GM19025 (cell line): ENCODE measurements around the gene FABP7.

Experiments used
- ATAC-seq: cut with Tn5 transposase; IDR thresholded peaks from one replicate; pipeline ENCODE4 v1.9.1; 2021; ENCODE audit warnings: mild to moderate bottlenecking, low read depth, moderate library complexity; ENCODE audit not compliant: unreplicated experiment

FABP7 gene

DNA sequence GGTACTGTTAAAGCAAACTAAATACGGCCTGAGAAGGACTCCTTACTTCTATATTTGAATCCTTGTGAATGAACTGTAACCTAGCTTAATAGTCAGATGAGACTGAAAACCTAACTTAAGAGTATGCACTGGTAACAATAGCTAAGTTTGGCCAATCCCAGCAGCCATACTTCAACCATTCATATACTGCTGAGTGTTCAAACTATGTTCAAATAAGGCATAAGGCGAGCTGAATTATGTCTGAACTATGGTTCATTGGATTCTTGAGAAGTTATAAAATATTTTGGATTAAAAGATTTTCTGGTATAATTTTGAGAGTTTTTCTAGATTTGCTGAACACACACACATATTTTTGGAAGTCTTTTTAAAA lies 11.8 kb downstream of the FABP7 start:
- ATAC-seq: no peak

GRCh38 chr6:122792766-122793165 lies 13.2 kb downstream of the FABP7 start:
- no peak for ATAC-seq

DNA sequence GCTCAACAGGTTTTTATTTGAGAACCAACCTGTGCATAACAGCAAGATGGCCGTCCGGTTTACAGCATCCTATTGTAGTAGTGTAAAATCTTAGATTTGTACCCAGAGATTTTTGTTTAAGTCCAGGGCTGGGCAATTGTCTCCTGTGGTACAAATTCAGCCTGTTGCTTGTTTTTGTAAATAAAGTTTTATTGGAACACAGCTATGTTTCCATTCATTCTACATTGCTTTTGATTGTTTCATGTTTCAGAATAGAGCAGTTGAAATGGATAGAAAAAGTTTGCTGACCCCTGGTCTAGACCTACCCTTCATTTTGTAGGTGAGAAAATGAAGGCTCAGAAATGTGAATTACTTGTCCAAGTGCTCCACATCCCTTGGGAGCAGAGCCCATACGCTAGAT lies 18.0 kb downstream of the FABP7 start:
- no peak for ATAC-seq

DNA sequence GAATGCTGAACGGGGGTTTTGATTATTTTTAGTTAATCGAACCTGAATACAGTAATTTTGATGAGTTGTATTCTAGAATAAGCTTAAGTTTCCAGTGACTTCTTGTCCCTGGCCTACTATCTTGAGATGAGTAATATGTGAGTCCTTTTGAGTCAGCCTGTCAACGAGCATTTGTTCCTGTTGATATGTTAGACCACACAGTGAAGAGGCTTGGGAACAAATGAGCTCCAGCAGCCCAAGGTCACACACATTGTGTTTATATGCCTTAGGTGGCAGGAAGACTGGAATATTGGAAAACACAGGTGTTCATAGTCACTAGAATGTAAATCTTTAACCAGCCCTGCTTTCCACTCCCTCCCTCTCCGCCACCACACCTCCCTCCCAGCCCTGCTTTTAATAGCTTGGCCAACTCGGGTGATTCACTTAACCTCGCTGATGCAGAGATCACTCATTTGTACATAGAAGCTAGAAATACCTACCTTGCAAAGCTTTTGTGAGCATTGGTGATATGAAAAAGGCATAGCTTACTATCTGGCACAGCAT lies 18.7 kb downstream of the FABP7 start:
- peak; percentile 87 for ATAC-seq

- no peak for ATAC-seq
These were observed 19.7 kb downstream of the FABP7 start for GRCh38 chr6:122799140-122799745.

- no peak for ATAC-seq
These were observed 20.6 kb downstream of the FABP7 start for GRCh38 chr6:122799916-122800686.

DNA sequence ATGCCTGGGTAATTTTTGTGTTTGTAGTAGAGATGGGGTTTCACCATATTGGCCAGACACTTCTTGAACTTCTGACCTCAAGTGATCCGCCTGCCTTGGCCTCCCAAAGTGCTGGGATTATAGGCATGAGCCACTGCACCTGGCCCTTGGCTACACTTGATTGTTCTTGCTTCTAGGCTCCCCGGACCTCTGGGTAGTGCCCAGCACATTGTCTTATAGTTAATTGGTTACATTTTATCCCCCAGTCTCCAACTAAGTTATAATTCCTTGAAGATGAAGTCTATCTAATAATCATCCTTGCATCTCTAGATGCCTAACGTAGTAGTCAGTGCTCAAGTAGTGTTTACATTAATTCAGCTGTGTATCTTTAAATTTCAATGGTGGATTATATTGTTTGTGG lies 21.4 kb downstream of the FABP7 start:
- ATAC-seq: no peak

GRCh38 chr6:122801397-122801796 lies 21.9 kb downstream of the FABP7 start:
- no peak for ATAC-seq

- no peak for ATAC-seq
These were observed 23.7 kb downstream of the FABP7 start for GRCh38 chr6:122803171-122803661.

DNA sequence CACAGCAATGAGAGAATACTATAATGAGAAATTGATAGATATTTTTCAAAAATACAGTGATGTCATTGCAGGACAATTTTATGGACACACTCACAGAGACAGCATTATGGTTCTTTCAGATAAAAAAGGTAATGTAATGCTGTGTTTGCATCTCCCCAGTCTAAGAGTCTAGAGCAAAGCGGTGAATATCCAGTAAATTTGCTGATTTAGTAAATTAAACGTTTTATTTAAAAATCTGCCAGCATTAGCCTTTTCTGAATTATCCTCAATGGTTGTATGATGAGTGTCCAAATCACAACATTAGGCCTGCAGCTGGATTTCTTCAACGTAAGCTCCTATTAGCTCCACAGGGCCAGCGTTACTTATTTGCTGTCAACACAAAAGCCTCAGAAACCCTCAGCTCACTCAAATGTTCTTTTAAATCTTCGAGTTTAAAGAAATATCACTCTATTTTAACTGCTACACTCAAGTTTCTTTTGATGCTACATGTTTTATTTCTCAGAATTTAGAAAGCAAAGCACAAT lies 25.5 kb downstream of the FABP7 start:
- ATAC-seq: no peak

- no peak for ATAC-seq
These were observed 26.8 kb downstream of the FABP7 start for GRCh38 chr6:122806291-122806690.

DNA sequence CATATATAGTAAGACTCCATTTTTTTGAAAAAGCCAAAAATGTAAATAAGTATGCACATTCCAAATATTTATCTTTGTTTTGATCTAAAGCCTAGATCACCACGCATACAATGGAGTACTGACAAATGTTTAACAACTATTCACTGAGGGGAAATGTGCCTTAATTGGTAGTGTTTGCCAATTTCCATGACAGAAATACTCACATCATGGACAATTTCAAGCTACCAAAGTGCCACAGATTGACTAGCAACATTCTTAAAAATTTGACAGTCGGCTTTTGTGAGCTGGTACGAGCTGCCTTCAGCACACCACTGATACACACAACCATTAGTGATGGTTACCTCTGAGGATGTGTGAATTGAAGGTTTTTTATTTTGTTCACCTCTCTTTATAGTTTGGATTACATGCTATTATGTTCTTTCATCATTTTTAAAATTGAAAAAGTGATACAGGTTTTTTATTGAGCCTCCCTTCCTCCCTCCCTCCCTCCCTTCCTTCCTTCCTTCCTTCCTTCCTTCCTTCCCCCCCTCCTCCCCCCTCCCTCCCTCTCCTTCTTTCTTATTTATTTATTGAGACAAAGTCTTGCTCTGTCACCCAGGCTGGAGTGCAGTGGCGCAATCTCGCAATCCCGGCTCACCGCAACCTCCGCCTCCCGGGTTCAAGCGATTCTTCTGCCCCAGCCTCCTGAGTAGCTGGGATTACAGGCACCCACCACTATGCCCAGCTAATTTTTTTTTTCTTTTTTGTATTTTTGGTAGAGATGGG lies 28.8 kb downstream of the FABP7 start:
- no peak for ATAC-seq

- no peak for ATAC-seq
These were observed 29.5 kb downstream of the FABP7 start for GRCh38 chr6:122809001-122809400.

DNA sequence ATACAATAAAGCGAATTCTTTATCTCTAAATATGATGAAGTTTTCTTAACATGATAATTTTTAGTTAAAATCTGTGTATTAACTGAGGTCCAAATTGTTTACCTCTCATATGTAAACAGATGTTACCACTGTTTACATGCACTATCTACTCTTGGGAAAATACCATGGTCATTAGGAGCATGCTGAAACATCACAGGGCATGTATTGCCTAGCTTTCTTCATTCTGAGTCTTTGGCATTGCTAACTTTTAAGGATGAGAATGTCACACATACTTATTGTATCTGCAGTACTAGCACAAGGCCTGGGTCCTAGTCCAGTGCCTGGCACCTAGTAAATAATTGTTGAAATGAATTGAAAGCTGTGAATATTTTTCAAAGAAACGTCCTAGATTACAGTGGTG lies 30.2 kb downstream of the FABP7 start:
- ATAC-seq: no peak

GRCh38 chr6:122810189-122810588 lies 30.7 kb downstream of the FABP7 start:
- no peak for ATAC-seq

- no peak for ATAC-seq
These were observed 37.8 kb downstream of the FABP7 start for GRCh38 chr6:122817358-122817757.

- ATAC-seq: no peak
These were observed 38.2 kb downstream of the FABP7 start for GRCh38 chr6:122817766-122818165.

GRCh38 chr6:122818866-122819265 lies 39.4 kb downstream of the FABP7 start:
- ATAC-seq: no peak

DNA sequence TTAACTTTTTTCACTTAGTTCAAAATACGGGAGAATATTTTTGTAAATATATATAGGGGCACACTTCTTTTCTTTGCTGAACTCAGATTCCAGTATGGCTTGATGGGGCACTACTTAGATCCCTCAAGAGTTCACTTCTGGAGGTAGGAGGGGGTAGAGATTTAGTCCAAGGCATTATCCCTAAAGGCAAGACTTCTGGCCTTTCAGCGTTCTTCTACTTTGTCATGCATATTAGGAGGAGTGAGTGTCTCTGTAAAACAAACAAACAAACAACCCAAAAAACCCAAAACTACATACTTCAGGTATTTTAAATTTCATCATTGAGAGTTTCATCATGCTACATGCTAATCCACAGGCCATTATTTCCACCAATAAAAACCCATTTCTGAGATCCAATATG lies 41.6 kb downstream of the FABP7 start:
- no peak for ATAC-seq

DNA sequence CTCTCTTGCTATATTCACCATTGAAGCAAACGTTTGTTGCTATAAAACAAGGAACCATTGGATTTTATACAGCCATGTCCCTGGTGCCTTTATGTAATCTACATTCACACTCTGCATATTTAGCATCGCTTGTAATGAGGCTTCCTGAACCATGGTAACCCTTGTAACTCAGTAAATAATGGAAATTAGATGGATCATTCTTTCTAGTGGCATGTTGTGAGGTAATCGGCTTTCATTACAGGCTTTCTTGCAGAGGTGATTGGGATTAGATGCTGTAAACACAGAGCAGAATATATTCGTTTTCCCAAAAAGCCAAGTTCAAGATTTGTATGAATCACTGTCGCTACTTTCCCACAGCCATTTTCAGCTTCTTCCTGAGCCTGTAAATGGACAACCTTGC lies 45.6 kb downstream of the FABP7 start:
- ATAC-seq: no peak

DNA sequence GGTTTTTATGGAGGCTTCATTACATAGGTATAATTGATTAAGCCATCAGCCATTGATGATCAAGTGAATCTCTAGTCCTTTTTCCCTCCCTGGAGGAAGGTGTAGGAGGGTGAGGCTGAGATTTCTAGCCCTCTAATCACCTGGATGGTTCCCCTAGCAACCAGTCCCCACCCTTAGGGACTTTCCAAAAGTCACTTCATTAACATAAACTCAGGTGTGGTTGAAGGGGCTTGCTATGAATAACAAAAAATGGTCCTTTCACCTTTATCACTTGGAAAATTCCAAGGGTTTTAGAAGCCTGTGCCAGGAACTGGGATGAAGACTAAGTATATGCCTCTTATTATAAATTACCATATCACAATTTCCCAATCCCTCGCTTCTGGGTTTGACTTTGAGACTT lies 49.9 kb downstream of the FABP7 start:
- ATAC-seq: no peak
